ENCODE measurements around the gene PBX1.

The PBX1 gene

DNA sequence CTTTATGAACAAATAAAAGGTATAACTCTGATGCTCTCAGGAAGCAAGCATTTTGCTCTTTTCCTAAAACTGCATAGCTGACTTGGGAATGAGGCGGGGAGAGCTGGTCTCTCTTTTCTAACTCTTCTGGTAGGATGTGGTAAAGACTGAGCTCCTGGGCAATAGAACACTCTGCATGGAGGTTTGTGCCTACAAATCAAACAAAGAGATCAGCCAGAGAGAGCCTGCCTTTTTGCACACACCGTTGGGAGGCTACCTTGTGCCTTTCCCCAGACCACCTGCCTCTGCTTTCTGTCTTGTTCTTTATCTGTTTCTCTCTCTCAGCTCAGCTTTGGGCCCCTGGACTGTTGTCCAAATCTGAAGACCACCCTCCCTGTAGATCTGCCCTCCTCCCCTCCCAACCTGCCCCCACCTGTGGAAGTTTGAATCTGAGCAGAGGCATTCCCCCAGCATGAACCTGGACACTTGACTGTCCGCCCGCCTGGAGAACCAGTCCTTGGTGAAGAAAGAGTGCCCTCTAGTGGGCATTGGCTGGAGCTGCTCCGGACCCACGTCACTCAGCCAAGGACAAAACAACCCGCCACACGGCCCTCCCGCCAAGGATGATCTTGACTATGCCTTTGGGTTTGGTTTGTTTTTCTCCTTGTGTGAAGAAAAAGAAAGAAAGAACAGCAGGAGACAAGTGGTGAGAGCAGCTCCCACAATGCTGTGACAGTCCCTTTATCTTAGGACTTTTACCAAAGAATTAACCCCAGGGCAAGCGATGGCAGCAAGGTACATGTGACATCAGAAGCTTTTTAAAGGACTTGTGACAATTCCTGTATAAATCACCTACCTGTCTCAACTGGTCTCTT is 228.2 kb downstream of the PBX1 start:
- peak; percentile 94 for DNase-seq

- no peak for DNase-seq
Measured at GRCh38 chr1:164787834-164788231, 228.8 kb downstream of the PBX1 start.

DNA sequence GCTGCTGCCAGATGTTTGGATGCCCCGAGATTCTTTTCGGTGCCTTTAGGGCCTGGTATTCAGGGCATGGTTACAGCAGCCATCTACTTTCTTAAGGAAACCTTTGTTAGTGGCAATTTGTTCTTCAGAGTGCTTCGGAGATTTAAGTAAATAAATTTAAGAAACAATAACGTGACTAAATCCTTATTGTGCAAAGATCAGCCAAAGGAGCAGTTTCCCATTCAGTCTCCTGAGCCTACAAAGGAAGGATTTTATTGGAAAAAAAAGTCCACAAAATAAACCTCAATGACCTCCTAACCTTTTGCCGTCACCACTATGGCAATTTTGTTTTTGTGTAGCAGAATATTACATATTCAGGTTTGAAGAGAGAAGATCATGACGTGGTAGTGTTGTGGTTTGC is 231.1 kb downstream of the PBX1 start:
- no peak for DNase-seq

GRCh38 chr1:164792410-164793004 is 233.5 kb downstream of the PBX1 start:
- DNase-seq: no peak

DNA sequence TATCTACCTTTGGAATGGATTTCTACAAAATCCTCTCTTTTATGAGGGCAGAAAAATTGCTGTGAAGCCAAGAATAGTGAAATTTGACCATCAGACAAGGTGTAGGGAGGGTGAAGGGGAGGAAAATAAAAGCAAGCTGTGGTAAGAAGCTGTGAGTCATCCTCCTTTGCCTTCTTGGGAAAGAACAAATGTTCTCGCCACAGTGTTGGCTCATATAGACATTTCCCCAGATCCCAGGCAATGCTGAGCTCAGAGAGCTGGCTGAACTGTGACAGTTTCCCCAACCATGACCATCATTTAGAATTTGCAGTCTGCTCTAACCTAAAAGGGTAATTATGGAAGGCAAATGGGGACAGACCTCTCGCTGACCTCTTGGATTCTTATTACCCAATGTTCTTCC is 235.4 kb downstream of the PBX1 start:
- DNase-seq: no peak

GRCh38 chr1:164796916-164797315 is 237.9 kb downstream of the PBX1 start:
- no peak for DNase-seq

GRCh38 chr1:164801246-164801731 is 242.3 kb downstream of the PBX1 start:
- no peak for DNase-seq

DNA sequence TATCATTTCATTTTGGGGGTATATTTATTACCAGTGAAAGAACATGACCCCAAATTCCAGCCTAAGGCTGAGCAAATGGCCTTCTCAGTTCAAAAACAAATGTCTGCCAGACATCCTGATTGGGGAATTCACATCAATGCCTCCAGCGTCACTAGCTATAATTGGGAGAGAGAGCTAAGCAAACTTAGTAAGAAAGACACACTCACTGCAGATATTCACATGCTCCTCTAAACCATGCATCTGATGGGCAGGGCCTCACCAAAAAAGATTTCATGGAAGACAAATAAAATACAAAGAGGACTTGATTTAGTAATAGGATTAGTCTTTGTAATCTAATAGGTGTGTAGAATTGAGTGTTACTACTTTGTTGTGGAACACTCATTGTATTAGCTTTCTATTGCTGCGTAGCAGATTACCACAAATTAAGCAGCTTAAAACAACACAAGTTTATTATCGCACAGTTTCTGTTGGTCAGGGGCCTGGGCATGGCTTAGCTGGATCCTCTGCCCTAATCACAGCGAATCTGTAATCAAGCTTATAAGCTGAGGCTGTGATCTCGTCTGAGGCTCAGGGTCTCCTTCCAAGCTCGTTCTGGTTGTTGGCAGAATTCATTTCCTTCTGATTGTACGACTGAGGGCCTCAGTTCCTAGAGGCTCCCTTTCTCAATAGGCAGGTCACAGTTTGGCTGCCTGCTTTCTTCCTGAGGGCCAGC is 243.0 kb downstream of the PBX1 start:
- DNase-seq: no peak

DNA sequence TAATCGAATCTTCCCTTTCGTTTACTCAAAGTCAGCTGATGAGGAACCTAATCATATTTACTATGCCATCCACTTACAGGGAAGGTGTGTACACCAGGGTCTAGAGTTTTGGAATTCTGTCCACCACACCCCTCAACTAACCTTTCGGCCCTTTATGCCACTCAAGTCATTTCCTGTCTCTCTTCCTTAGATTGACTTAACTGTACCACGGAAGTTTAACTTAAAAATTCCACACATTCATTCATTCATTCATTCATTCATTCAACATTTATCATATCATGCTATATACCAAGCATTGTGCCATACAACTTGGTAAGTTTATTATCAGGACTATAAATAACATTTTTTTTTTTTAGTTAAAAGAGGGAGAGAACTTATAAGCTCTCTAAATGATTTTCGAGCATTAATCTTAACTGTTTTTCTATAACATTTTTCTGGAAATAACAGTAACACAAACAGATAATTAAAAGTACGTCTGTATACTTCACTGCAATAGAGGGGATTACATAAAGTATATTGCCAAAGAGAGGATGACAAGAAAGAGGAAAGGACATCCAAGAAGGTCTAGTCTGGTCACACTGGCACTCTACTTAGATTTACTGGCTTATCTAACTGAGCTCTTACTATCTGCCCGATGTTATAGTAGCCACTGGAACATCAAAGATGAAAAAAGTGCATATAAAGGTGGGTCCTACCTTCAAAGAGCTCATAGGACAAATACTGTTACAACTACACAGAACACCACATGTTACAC is 243.7 kb downstream of the PBX1 start:
- DNase-seq: no peak

DNA sequence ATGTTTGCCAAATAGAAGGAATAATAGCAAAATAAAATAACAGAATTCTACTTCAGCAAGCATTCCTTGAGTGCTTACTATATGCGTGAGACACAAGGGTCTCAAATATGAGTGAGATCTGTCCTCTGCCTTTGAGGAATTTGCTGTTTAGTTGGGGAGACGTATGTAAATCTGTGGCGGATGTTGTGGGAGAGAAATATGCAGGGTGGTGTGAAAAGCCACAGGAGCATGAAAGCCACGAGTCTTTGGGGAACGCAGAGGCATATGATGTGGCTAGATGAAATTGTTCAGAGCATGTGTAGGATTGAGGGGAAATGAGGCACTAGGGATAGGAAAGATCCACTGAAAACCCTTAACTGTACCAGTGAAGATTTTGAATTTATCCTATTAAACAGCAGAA is 244.4 kb downstream of the PBX1 start:
- no peak for DNase-seq

DNA sequence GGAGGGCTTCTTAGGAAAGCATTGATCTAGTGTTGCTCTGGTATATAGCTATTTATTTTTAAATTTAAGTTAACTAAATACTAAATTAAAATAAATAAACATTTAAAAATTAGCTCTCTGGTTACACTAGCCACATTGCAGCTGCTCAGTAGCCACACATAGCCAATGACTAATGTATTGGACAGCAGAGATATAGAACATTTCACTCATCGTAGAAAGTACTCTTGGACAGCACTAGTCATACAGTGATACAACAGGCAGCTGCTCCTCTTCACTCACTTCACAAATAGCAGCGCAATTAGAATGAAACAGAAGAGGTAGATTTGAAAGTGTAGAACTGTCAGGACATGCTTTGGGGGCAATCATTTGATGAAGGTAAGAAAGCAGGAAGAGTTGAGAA is 245.4 kb downstream of the PBX1 start:
- DNase-seq: no peak

- DNase-seq: no peak
Measured at GRCh38 chr1:164805399-164805798, 246.4 kb downstream of the PBX1 start.

- no peak for DNase-seq
Measured at GRCh38 chr1:164806531-164806930, 247.5 kb downstream of the PBX1 start.

DNA sequence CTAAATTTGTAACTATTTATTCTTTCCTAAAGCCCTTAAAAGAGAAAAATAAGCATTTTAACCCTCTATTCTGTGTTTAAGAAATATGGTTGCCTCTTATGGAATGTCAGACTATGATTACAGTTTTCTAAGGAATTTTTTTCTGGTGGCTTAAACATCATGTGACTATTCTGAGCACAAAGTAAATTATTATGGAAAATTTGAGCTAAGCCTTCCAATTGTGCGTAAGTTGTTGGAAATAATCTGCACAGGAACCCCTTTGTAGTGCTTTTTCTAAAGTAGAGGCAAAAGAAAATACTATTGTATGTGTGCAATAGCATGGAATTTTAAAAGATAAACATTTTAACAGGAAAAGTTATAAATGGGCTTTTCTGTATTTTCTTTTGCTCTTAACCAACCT is 254.8 kb downstream of the PBX1 start:
- no peak for DNase-seq

GRCh38 chr1:164821648-164822047 is 262.7 kb downstream of the PBX1 start:
- no peak for DNase-seq

DNA sequence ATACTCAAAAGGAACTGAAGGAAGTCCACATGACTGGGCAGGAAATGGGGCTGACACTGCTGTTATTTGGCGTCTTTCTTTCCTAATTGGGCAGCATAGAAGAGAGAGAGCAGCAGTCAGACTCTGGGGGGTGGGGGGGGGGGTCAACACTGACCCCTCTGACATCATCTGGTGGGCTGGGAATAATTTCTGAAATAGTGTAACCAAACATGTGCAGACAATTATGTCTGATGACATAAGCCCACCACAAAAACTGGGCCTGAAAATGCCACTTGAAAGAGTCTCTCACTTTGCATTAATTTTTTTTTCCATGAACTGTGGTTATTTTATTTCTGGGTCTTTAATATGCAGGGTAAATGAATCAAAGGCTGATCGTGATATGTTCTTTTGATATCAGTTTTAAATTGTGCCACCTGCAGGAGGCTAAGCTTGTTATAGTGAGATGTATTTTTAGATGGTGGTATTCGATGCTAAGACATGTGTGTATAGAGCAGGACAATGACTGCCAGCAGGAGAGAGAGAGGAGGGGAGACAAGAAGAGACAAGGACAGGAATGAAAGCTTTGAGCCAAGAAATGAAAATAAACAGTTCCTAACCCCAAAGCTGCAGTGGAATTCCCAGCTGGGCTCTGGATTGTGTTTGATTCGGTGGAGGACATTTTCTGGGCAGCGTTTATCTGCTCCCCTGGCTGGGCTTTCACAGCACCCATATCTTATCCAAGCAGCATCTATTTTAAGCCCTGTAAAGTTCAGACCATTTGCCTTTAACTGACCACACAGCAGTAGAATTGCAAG is 264.7 kb downstream of the PBX1 start:
- DNase-seq: no peak

DNA sequence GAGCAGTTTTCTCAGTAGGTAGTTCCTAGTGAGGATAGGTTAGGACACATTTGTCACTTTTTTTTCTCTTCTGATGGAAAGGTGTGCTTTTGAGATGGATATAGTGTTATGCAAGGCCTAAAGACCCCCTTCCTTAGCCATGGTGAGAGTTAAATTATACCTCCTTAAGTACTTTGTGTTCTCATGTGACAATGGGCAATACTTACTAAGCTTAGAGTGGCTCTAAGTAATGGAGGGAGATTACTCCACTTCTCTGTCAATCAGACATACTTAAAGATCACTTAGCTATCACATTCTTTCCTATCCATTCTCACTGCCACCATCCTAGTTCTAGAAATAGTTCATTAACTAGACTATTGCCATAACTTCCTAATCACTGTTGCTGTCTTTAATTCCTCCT is 265.6 kb downstream of the PBX1 start:
- DNase-seq: no peak

- no peak for DNase-seq
Measured at GRCh38 chr1:164830628-164831027, 271.6 kb downstream of the PBX1 start.

GRCh38 chr1:164834641-164835040 is 275.7 kb downstream of the PBX1 start:
- no peak for DNase-seq

DNA sequence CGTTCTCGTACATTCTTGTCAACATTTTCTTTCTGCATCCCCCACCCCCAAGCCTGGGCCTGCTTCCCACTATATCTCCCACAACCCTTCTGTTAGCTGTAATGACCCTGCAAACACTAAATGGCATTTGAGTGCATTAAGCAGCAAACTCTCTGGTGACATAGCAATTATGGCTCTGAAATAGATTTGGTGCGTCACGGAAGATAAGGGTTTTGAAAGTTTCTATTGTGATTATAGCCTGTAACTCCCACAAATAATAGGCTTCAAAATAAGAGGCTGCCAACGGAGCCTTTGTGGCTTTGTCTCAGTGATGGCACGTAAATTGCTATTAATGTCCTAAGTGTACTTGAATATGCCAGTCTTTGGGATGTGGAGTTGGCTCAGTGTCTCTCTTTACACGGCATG is 277.6 kb downstream of the PBX1 start:
- no peak for DNase-seq

- DNase-seq: peak; percentile 82
Measured at GRCh38 chr1:164838786-164839185, 279.8 kb downstream of the PBX1 start.

DNA sequence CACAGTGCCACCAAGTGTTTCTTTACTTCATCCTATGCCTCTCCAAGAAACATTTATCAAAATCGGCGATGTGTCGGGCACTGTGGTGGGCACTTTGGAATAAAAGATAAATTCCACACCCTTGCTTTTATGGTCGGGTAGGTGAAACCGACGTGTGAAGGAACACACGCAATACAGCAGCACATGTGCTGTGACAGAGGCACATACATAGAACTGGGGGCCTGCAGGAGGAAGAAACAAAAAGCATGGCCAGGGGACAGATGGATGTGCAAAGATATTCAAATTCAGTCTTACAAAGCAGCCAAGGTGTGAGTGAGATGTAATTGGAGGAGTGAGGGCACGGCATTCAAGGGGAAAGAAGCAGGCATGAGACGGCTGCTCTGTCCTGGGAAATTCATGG is 282.0 kb downstream of the PBX1 start:
- DNase-seq: no peak
